Loucy (cell line): ENCODE measurements around the gene TTC9B.
"Not testable (repeated sequence)": the region's sequence is repeated elsewhere in the genome, so short reads cannot be mapped to it uniquely, and the experiment has no call there.

Experiments used
- H2AFZ ChIP-seq: fragments of 200-600 bp; sonication (generic); 2 replicates; pipeline ENCODE4 v1.6.0; 2016; ENCODE audit warnings: antibody characterized with exemption, mild to moderate bottlenecking, low read length, moderate library complexity
- H3F3A ChIP-seq: fragments of 200-600 bp; 2 replicates; pipeline ENCODE4 v1.6.0; 2016; ENCODE audit warnings: antibody characterized with exemption, low read depth, mild to moderate bottlenecking
- H3K27me3 ChIP-seq: fragments of 200-600 bp; sonication (generic); 2 replicates; pipeline ENCODE4 v1.6.1; 2014; ENCODE audit warnings: low read length, mild to moderate bottlenecking; ENCODE audit not compliant: insufficient read depth, poor library complexity, severe bottlenecking
- H3K36me3 ChIP-seq: fragments of 200-600 bp; sonication (generic); 2 replicates; pipeline ENCODE4 v1.6.1; 2016; ENCODE audit warnings: low read length; ENCODE audit not compliant: insufficient read depth
- H3K4me1 ChIP-seq: fragments of 200-600 bp; sonication (generic); 2 replicates; pipeline ENCODE4 v1.5.1; 2014; ENCODE audit warnings: low read length, mild to moderate bottlenecking; ENCODE audit not compliant: insufficient read depth, poor library complexity, severe bottlenecking
- H3K4me2 ChIP-seq: fragments of 200-600 bp; sonication (generic); 2 replicates; pipeline ENCODE4 v1.6.0; 2014; ENCODE audit warnings: antibody characterized with exemption, low read length, low read depth, mild to moderate bottlenecking; ENCODE audit not compliant: poor library complexity, severe bottlenecking
- H3K4me3 ChIP-seq: fragments of 200-600 bp; sonication (generic); 2 replicates; pipeline ENCODE4 v1.5.1; 2014; ENCODE audit warnings: low read length, mild to moderate bottlenecking, mixed read lengths; ENCODE audit not compliant: poor library complexity, severe bottlenecking
- H3K79me2 ChIP-seq: fragments of 200-600 bp; sonication (generic); 2 replicates; pipeline ENCODE4 v1.6.1; 2014; ENCODE audit warnings: low read length; ENCODE audit not compliant: insufficient read depth
- H3K9ac ChIP-seq: fragments of 200-600 bp; sonication (generic); 2 replicates; pipeline ENCODE4 v1.6.0; 2014; ENCODE audit warnings: mild to moderate bottlenecking, low read depth, low read length, moderate library complexity; ENCODE audit not compliant: poor library complexity, severe bottlenecking
- H3K9me2 ChIP-seq: fragments of 200-600 bp; sonication (generic); replicated peaks from 2 replicates; pipeline ENCODE4 v1.6.1; 2016; ENCODE audit warnings: low read depth, low read length, mixed read lengths
- H3K9me3 ChIP-seq: fragments of 200-600 bp; sonication (generic); 2 replicates; pipeline ENCODE4 v1.6.1; 2014; ENCODE audit warnings: mild to moderate bottlenecking, antibody characterized with exemption, low read length, low read depth; ENCODE audit not compliant: insufficient read depth
- H4K20me1 ChIP-seq: fragments of 200-600 bp; sonication (generic); 2 replicates; pipeline ENCODE4 v1.6.0; 2014; ENCODE audit warnings: antibody characterized with exemption, low read length, mild to moderate bottlenecking; ENCODE audit not compliant: insufficient read depth, poor library complexity, severe bottlenecking
- CTCF ChIP-seq: fragments of 200-600 bp; sonication (generic); conservative IDR thresholded peaks from 2 replicates; pipeline ENCODE4 v1.5.1; 2014; ENCODE audit warnings: mild to moderate bottlenecking, antibody characterized with exemption, low read length
- EZH2phosphoT487 ChIP-seq: fragments of 200-600 bp; IDR thresholded peaks from 2 replicates; pipeline ENCODE4 v1.6.1; 2018; ENCODE audit warnings: antibody characterized with exemption, mild to moderate bottlenecking, moderate library complexity, borderline replicate concordance

Gene TTC9B

DNA sequence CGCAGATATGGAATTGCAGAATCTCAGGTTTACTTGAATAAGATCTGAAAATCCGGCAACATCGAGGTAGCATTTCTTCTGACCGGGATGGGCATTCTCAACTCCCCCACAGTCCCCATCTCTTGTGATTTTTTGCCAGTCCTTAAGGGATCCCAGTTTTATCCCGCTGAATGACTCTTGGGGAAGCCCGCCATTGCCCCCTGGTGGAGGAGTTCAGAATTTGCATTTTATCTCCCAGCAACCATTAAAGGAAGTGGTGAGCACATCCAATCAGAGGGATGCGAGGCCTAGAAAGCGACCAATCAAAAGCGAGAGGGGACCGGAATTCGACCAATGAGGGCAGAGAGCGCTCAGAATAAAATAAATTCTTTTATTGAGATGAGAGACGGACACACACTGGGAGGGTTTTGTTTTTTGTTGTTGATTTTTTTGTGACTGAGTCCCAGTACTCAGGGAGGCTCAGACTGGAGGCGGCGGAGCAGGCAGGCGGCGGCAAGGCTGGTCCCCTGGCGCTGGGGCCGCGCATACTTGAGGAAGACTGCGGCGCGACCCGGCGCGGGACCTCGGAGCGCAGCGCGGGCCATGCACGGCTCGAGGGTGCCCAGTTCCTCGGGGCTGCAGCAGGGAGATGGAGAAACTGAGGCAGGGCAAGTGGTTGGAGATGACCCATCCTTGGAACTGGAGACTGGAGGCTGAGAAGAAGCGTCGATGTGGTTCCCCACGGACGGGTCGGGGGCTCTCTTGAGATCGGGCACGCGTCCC lies 3.9 kb upstream of the TTC9B start:
- no peaks in the 10 kb centered on the region for H4K20me1 ChIP-seq
- H3F3A ChIP-seq, result no peaks in the 10 kb centered on the region
- TF ChIP-seq EZH2phosphoT487, result no peak
- TF ChIP-seq CTCF, result peak; percentile 88
- no peaks in the 10 kb centered on the region for H3K9me3 ChIP-seq
- H3K79me2 ChIP-seq, result no peaks in the 10 kb centered on the region
- H3K9ac ChIP-seq, result no peak overlapping the region
- no peak overlapping the region for H2AFZ ChIP-seq
- no peaks in the 10 kb centered on the region for H3K4me1 ChIP-seq
- no peaks in the 10 kb centered on the region for H3K27me3 ChIP-seq
- H3K9me2 ChIP-seq, result no peaks in the 10 kb centered on the region
- H3K4me3 ChIP-seq, result no peak overlapping the region
- H3K4me2 ChIP-seq, result no peak overlapping the region
- H3K36me3 ChIP-seq, result no peaks in the 10 kb centered on the region

GRCh38 chr19:40220674-40221073 lies 2.5 kb upstream of the TTC9B start:
- no peaks in the 10 kb centered on the region for H3K4me1 ChIP-seq
- TF ChIP-seq CTCF (no peak), EZH2phosphoT487 (no peak)
- H3K4me3 ChIP-seq, result no peak overlapping the region
- H3K36me3 ChIP-seq, result no peaks in the 10 kb centered on the region
- no peaks in the 10 kb centered on the region for H3K9me2 ChIP-seq
- H4K20me1 ChIP-seq, result no peaks in the 10 kb centered on the region
- H3K9ac ChIP-seq, result no peak overlapping the region
- no peak overlapping the region for H2AFZ ChIP-seq
- no peaks in the 10 kb centered on the region for H3F3A ChIP-seq
- no peaks in the 10 kb centered on the region for H3K79me2 ChIP-seq
- H3K4me2 ChIP-seq, result no peak overlapping the region
- no peaks in the 10 kb centered on the region for H3K27me3 ChIP-seq
- no peaks in the 10 kb centered on the region for H3K9me3 ChIP-seq

- Histone ChIP-seq H3F3A (no peaks in the 10 kb centered on the region), H3K4me3 (no peak overlapping the region), H3K9me3 (no peaks in the 10 kb centered on the region), H3K9me2 (no peaks in the 10 kb centered on the region), H3K79me2 (no peaks in the 10 kb centered on the region), H3K27me3 (no peaks in the 10 kb centered on the region), H3K9ac (no peak overlapping the region), H3K4me1 (no peaks in the 10 kb centered on the region), H3K4me2 (no peak overlapping the region), H2AFZ (no peak overlapping the region), H4K20me1 (no peaks in the 10 kb centered on the region), H3K36me3 (no peaks in the 10 kb centered on the region)
- TF ChIP-seq CTCF, result no peak
- TF ChIP-seq EZH2phosphoT487, result no peak
These were observed 1.6 kb upstream of the TTC9B start for GRCh38 chr19:40219721-40220276.

- H2AFZ ChIP-seq, H4K20me1 ChIP-seq, H3F3A ChIP-seq, H3K9me2 ChIP-seq, H3K27me3 ChIP-seq, H3K4me1 ChIP-seq, H3K4me3 ChIP-seq, H3K79me2 ChIP-seq, H3K9me3 ChIP-seq, H3K36me3 ChIP-seq, H3K9ac ChIP-seq, H3K4me2 ChIP-seq: not testable (repeated sequence)
These were observed 845 bp upstream of the TTC9B start for GRCh38 chr19:40219029-40219428.
